OCI-M2 (cell line): ENCODE data around the gene INSM1.

Experiments
- DNase-seq: peaks from one replicate; lab custom pipeline; 2025; ENCODE audit not compliant: unreplicated experiment; lab: John Stamatoyannopoulos, UW

Gene INSM1

GRCh38 chr20:20417876-20418676 lies 50.2 kb downstream of the INSM1 start:
- DNase-seq = no peak
